ENCODE measurements around the gene TCF7.

TCF7 gene

GRCh38 chr5:134139377-134139851, 24.9 kb downstream of the TCF7 start:
- no peaks in the 10 kb centered on the region for H3K9me3 ChIP-seq (ENCODE audit: insufficient read depth, low read length)
- no peaks in the 10 kb centered on the region for H3K36me3 ChIP-seq (ENCODE audit: low read length)
- H3K27me3 ChIP-seq (ENCODE audit: low read length), result no peaks in the 10 kb centered on the region
- no peak overlapping the region for H3K27ac ChIP-seq (ENCODE audit: low read depth, low read length)
- no peaks in the 10 kb centered on the region for H3F3A ChIP-seq (ENCODE audit: insufficient read depth)
- no peak overlapping the region for H3K4me3 ChIP-seq (ENCODE audit: insufficient read depth, low read length, poor library complexity, severe bottlenecking)
- H3K9me2 ChIP-seq (replicated peaks; ENCODE audit: insufficient read depth, low read length), result no peaks in the 10 kb centered on the region
- H4K20me1 ChIP-seq (ENCODE audit: low read depth, low read length), result no peaks in the 10 kb centered on the region
- H3K79me2 ChIP-seq (ENCODE audit: insufficient read depth, low read length), result no peaks in the 10 kb centered on the region
- no peak overlapping the region for H2AFZ ChIP-seq (ENCODE audit: low read depth, low read length, severe bottlenecking)
- H3K9ac ChIP-seq (ENCODE audit: low read length), result no peak overlapping the region
- H3K4me2 ChIP-seq (ENCODE audit: low read depth, low read length, poor library complexity, severe bottlenecking), result no peak overlapping the region
- TF ChIP-seq EZH2phosphoT487 (conservative IDR thresholded peaks at IDR 0.05; ENCODE audit: low read length) (no peak), CTCF (IDR thresholded peaks at IDR 0.05; ENCODE audit: insufficient read depth, low read length, poor library complexity, severe bottlenecking) (no peak)

- no peak overlapping the region for H3K4me2 ChIP-seq (ENCODE audit: low read depth, low read length, poor library complexity, severe bottlenecking)
- no peaks in the 10 kb centered on the region for H3K36me3 ChIP-seq (ENCODE audit: low read length)
- H3F3A ChIP-seq (ENCODE audit: insufficient read depth), result no peaks in the 10 kb centered on the region
- TF ChIP-seq CTCF (IDR thresholded peaks at IDR 0.05; ENCODE audit: insufficient read depth, low read length, poor library complexity, severe bottlenecking), result no peak
- TF ChIP-seq EZH2phosphoT487 (conservative IDR thresholded peaks at IDR 0.05; ENCODE audit: low read length), result no peak
- H3K79me2 ChIP-seq (ENCODE audit: insufficient read depth, low read length), result no peaks in the 10 kb centered on the region
- H3K9me2 ChIP-seq (replicated peaks; ENCODE audit: insufficient read depth, low read length), result no peaks in the 10 kb centered on the region
- no peak overlapping the region for H3K4me3 ChIP-seq (ENCODE audit: insufficient read depth, low read length, poor library complexity, severe bottlenecking)
- H4K20me1 ChIP-seq (ENCODE audit: low read depth, low read length), result no peaks in the 10 kb centered on the region
- no peak overlapping the region for H2AFZ ChIP-seq (ENCODE audit: low read depth, low read length, severe bottlenecking)
- no peak overlapping the region for H3K27ac ChIP-seq (ENCODE audit: low read depth, low read length)
- H3K27me3 ChIP-seq (ENCODE audit: low read length), result no peaks in the 10 kb centered on the region
- no peaks in the 10 kb centered on the region for H3K9me3 ChIP-seq (ENCODE audit: insufficient read depth, low read length)
- no peak overlapping the region for H3K9ac ChIP-seq (ENCODE audit: low read length)
Observed at GRCh38 chr5:134139891-134140469, 25.5 kb downstream of the TCF7 start.

- Histone ChIP-seq H3K79me2 (ENCODE audit: insufficient read depth, low read length) (no peaks in the 10 kb centered on the region), H2AFZ (ENCODE audit: low read depth, low read length, severe bottlenecking) (no peak overlapping the region), H3K36me3 (ENCODE audit: low read length) (no peaks in the 10 kb centered on the region)
Observed at GRCh38 chr5:134140530-134141201, 26.2 kb downstream of the TCF7 start.

More at GRCh38 chr5:134140530-134141201, 26.2 kb downstream of the TCF7 start:
- H3K9me2 ChIP-seq (replicated peaks; ENCODE audit: insufficient read depth, low read length), result no peaks in the 10 kb centered on the region
- H3K4me3 ChIP-seq (ENCODE audit: insufficient read depth, low read length, poor library complexity, severe bottlenecking), result no peak overlapping the region
- no peak overlapping the region for H3K27ac ChIP-seq (ENCODE audit: low read depth, low read length)
- no peak overlapping the region for H3K9ac ChIP-seq (ENCODE audit: low read length)
- no peak overlapping the region for H3K4me2 ChIP-seq (ENCODE audit: low read depth, low read length, poor library complexity, severe bottlenecking)
- no peaks in the 10 kb centered on the region for H3F3A ChIP-seq (ENCODE audit: insufficient read depth)
- no peaks in the 10 kb centered on the region for H4K20me1 ChIP-seq (ENCODE audit: low read depth, low read length)
- H3K9me3 ChIP-seq (ENCODE audit: insufficient read depth, low read length), result no peaks in the 10 kb centered on the region
- no peaks in the 10 kb centered on the region for H3K27me3 ChIP-seq (ENCODE audit: low read length)
- TF ChIP-seq CTCF (IDR thresholded peaks at IDR 0.05; ENCODE audit: insufficient read depth, low read length, poor library complexity, severe bottlenecking) (peak; percentile 47), EZH2phosphoT487 (conservative IDR thresholded peaks at IDR 0.05; ENCODE audit: low read length) (no peak)

Measured in SU-DHL-6 (cell line).